Measurements from ENCODE around the gene VPS37C. TPM values are rescaled to one million over a fixed set of nuclear protein-coding genes. Genes with fewer than 3 reads are reported as not detected.

Gene VPS37C
- total RNA-seq, 1 experiment from 2014 or later, result 29.0 TPM

DNA sequence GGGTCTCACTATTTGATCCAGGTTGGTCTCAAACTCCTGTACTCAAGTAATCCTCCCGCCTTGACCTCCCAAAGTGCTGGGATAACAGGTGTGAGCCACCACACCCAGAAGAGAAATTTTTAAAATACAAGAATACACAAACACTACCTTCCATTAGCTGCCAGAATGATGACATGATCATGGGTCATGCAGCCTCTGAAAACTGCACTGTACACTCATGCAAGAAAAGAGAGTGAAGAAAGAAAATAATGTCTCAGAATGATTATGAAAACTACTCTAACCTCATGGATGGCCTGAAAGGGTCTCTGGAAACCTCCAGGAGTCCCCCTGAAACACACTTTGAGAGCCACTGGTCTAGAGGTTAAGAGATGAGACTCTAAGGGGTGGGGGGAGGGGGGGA lies 18.8 kb downstream of the VPS37C start:
- POLR2A ChIA-PET (ENCODE audit: unreplicated experiment), result no interaction called here
- Histone ChIP-seq H3K36me3 (ENCODE audit: low read depth) (no peaks in the 10 kb centered on the region), H3K4me3 (no peak overlapping the region), H3K4me2 (no peak overlapping the region), H3K9me3 (ENCODE audit: insufficient read depth, low read depth) (no peaks in the 10 kb centered on the region), H4K20me1 (ENCODE audit: insufficient read depth) (peaks cover 13% of the 10 kb centered on the region), H3K79me2 (ENCODE audit: low read depth) (peaks cover 31% of the 10 kb centered on the region), H3K27ac (no peak overlapping the region), H3K27me3 (ENCODE audit: insufficient read depth, low read depth) (no peaks in the 10 kb centered on the region), H3F3A (ENCODE audit: insufficient read depth, low read depth) (no peaks in the 10 kb centered on the region), H3K9me2 (ENCODE audit: insufficient read depth) (no peaks in the 10 kb centered on the region), H3K4me1 (replicated peaks; ENCODE audit: insufficient read depth) (no peaks in the 10 kb centered on the region), H2AFZ (no peak overlapping the region)
- DNase-seq, result no peak
- intact Hi-C loops (cut with micrococcal nuclease; ENCODE audit: unreplicated experiment), result no loop called here
- TF ChIP-seq, protein P1, sequence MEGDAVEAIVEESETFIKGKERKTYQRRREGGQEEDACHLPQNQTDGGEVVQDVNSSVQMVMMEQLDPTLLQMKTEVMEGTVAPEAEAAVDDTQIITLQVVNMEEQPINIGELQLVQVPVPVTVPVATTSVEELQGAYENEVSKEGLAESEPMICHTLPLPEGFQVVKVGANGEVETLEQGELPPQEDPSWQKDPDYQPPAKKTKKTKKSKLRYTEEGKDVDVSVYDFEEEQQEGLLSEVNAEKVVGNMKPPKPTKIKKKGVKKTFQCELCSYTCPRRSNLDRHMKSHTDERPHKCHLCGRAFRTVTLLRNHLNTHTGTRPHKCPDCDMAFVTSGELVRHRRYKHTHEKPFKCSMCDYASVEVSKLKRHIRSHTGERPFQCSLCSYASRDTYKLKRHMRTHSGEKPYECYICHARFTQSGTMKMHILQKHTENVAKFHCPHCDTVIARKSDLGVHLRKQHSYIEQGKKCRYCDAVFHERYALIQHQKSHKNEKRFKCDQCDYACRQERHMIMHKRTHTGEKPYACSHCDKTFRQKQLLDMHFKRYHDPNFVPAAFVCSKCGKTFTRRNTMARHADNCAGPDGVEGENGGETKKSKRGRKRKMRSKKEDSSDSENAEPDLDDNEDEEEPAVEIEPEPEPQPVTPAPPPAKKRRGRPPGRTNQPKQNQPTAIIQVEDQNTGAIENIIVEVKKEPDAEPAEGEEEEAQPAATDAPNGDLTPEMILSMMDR (conservative IDR thresholded peaks at IDR 0.05), result no peak
- TF ChIP-seq EZH2 (IDR thresholded peaks at IDR 0.05; ENCODE audit: low read depth), result no peak
- CTCF ChIA-PET, result no interaction called here
- no TSS peak for BruUV-seq (replicated peaks)

DNA sequence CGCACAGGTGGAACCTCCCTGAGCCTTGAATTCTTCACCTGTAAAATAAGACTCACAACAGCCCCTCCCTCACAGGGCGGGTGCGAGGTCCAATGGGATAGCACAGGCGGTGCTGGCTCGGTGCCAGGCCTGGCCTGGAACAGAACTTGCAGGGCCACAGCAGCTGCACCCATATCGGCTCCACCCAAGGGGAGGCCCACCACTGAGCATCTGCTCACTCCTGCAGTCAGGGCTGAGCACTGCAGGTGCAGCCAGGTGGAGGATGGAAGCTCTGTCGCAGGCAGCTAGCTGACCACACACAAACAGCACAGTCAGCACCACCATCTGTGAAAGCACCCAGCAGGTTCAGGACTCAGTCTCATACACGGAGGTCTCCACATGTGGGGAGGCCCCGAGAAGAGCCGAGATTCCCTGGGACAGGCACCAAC lies 19.6 kb downstream of the VPS37C start:
- no peak overlapping the region for H3K27ac ChIP-seq
- H3K4me3 ChIP-seq, result no peak overlapping the region
- no peak overlapping the region for H2AFZ ChIP-seq
- TF ChIP-seq, protein P1 (conservative IDR thresholded peaks at IDR 0.05), result no peak
- no peak for TF ChIP-seq EZH2 (IDR thresholded peaks at IDR 0.05; ENCODE audit: low read depth)
- DNase-seq, result peak in 1 of 2 experiments; percentile 62
- POLR2A ChIA-PET (ENCODE audit: unreplicated experiment), result interaction anchor here (0.6 kb wide), 1 partner anchor 11 kb away, joined by 5 read pairs; no protein-coding TSS in a partner anchor
- no peaks in the 10 kb centered on the region for H3K9me2 ChIP-seq (ENCODE audit: insufficient read depth)
- H3K79me2 ChIP-seq (ENCODE audit: low read depth), result peaks cover 23% of the 10 kb centered on the region
- peaks cover 13% of the 10 kb centered on the region for H4K20me1 ChIP-seq (ENCODE audit: insufficient read depth)
- no peaks in the 10 kb centered on the region for H3F3A ChIP-seq (ENCODE audit: insufficient read depth, low read depth)
- H3K4me1 ChIP-seq (replicated peaks; ENCODE audit: insufficient read depth), result no peaks in the 10 kb centered on the region
- peaks cover 2% of the 10 kb centered on the region; the same call in 1 of the 2 replicates for H3K36me3 ChIP-seq (ENCODE audit: low read depth)
- intact Hi-C loops (cut with micrococcal nuclease; ENCODE audit: unreplicated experiment), result no loop called here
- no peaks in the 10 kb centered on the region for H3K9me3 ChIP-seq (ENCODE audit: insufficient read depth, low read depth)
- H3K4me2 ChIP-seq, result no peak overlapping the region
- no TSS peak for BruUV-seq (replicated peaks)
- CTCF ChIA-PET, result interaction anchor here (0.7 kb wide), 1 partner anchor 32 kb away, joined by 4 read pairs; no protein-coding TSS in a partner anchor
- no peaks in the 10 kb centered on the region for H3K27me3 ChIP-seq (ENCODE audit: insufficient read depth, low read depth)

DNA sequence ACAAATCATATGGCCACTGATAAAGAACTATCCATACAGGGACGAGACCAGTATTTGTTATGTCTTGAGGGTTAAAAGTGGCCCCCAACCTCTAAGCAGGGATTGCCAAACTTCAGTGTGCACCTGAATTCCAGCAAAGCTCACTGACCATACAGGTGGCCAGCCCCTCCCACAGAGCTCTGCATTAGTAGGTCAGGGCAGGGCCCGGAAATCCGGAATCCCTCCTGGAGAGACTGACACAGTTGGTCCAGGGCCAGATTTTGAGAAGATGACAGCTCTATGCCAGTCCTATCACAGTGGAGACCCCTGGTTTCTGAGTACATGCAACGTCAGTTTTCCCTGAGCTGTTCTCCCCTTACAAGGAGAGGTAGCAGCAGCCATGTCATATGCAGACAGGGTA lies 20.8 kb downstream of the VPS37C start:
- H3K4me3 ChIP-seq, result no peak overlapping the region
- DNase-seq, result no peak
- no peaks in the 10 kb centered on the region for H3K4me1 ChIP-seq (replicated peaks; ENCODE audit: insufficient read depth)
- TF ChIP-seq EZH2 (IDR thresholded peaks at IDR 0.05; ENCODE audit: low read depth), result no peak
- TF ChIP-seq, protein P1 (conservative IDR thresholded peaks at IDR 0.05), result no peak
- no peaks in the 10 kb centered on the region for H3K9me2 ChIP-seq (ENCODE audit: insufficient read depth)
- H3K27ac ChIP-seq, result no peak overlapping the region
- peaks cover 6% of the 10 kb centered on the region; the same call in 1 of the 2 replicates for H3K36me3 ChIP-seq (ENCODE audit: low read depth)
- no peak overlapping the region for H3K4me2 ChIP-seq
- peaks cover 13% of the 10 kb centered on the region for H4K20me1 ChIP-seq (ENCODE audit: insufficient read depth)
- no peak overlapping the region for H2AFZ ChIP-seq
- no TSS peak for BruUV-seq (replicated peaks)
- no peaks in the 10 kb centered on the region for H3K27me3 ChIP-seq (ENCODE audit: insufficient read depth, low read depth)
- ChIA-PET POLR2A (ENCODE audit: unreplicated experiment) (no interaction called here), CTCF (no interaction called here)
- H3K9me3 ChIP-seq (ENCODE audit: insufficient read depth, low read depth), result no peaks in the 10 kb centered on the region
- H3F3A ChIP-seq (ENCODE audit: insufficient read depth, low read depth), result no peaks in the 10 kb centered on the region
- intact Hi-C loops (cut with micrococcal nuclease; ENCODE audit: unreplicated experiment), result no loop called here
- H3K79me2 ChIP-seq (ENCODE audit: low read depth), result 0 out of 2 replicates have a peak, but pooled peaks cover 21% of the 10 kb centered on the region

All from PC-9 (cell line).